NCI-H82 treated with DMSO at 0.1 percent for 48 hours (cell line): ENCODE measurements around the gene DNAJC16.
"Not testable (repeated sequence)": the region's sequence is repeated elsewhere in the genome, so short reads cannot be mapped to it uniquely, and the experiment has no call there.

Experiments
- DNase-seq: peaks from one replicate; lab custom pipeline; 2025; ENCODE audit not compliant: unreplicated experiment; lab: John Stamatoyannopoulos, UW

The DNAJC16 gene

DNA sequence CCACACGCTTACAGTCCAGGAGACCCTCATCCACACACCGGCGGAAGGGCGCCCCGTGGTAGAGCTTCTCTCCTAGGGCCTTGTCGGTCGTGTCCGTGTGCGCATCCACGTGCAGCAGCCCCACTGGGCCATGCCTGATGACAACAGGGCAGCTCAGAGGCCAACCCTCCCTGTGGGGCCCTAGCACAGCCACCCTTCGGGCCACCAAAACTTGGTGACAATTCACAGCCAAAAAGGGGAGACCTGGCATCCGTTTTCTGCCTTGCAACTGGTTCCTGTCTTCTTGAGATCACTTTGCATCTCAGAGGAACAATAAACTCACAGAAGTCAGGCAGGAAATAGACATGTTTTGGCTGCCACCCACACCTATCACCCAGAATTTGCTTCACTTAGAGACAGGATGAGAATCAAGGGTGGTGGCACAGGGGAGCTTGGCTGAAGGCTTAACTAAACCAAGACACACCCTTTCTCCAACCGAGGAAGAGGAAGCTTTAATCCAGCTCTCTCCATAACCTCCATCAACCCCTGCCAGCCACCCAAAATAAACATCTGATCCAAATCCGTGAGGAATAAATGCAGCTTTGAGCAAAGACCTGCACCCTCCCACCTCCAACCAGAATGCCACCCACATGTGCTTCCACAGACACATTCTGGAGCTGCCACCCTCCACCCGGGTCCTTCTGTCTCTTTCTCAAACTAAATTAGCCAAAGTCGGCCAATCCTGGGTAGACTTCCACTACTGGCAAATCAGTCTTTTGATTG lies 52.5 kb downstream of the DNAJC16 start:
- no peak for DNase-seq

GRCh38 chr1:15579683-15580047 lies 53.0 kb downstream of the DNAJC16 start:
- DNase-seq, result no peak

GRCh38 chr1:15583016-15583706 lies 56.5 kb downstream of the DNAJC16 start:
- no peak for DNase-seq

GRCh38 chr1:15584489-15585363 lies 58.1 kb downstream of the DNAJC16 start, which contains the start of gene AGMAT:
Gene AGMAT, minus strand, starts transcription at chr1:15585051. Its CDS starts 84 bp downstream, at chr1:15584967.
- DNase-seq, result no peak

DNA sequence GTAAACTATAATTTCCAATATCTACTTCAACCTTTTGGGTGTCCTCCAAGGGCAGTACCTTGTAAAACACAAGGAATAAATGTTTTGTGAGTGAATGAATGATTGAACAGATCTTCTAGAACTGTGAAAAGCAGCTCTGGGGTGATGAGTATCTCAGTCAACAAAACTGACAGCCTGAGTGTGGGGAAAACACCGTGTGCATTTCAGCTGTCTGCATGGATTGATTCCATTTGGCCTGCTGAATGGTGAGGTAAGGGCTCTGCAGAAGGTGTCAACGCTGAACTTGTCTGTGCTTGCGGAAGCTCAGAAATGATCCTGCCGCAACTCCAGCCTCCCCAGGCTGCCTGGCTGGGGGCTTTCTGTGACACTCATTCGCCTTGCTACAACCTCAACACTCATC lies 65.6 kb downstream of the DNAJC16 start:
- DNase-seq, result no peak

GRCh38 chr1:15595809-15596617 lies 69.4 kb downstream of the DNAJC16 start:
- DNase-seq, result no peak

- DNase-seq, result peak; percentile 83
Measured at GRCh38 chr1:15598436-15598835, 71.8 kb downstream of the DNAJC16 start.

DNA sequence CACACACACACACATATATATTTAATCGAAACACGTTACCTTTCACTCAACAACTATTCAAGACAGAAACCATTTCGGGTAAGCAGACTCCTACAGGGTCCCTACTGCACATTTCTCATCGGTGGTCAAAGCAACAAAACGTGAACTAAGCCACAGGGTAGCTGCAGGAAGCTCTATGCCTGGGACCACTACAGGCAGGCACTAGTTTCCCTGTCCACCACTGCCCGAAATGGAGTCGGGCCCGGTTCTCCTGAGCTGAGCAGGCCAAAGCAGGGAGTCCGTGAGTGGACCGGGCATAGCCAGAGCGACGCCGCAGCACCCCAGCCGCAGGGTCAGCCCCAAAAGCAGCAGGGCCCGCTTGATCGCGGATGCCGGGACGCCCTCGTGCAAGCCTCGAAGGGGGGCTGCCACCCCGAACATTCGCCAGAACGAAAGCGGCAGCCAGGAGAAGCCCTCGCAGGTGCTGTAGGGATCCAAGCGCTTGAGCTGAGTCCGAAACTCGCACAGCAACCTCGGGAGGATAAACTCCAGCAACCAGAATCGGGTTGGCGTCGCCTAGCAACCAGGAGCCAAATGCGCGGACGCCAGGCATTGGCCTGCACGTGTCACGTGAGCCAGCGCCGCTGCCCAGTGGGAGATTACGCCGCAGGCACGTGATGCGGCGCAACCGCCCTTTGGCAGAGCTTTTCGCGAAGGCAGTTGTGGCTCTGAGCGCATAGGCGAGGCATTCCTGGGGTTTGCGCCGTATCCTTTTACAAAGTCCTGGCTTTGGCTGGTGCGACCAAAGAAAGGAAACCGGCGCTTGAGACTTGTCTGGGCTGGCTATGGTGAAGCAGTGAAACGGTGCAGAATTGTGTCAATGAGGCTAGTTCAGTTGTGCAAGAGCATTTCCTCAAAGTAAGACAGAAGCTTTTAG lies 76.7 kb downstream of the DNAJC16 start:
- peak; percentile 84 for DNase-seq

DNA sequence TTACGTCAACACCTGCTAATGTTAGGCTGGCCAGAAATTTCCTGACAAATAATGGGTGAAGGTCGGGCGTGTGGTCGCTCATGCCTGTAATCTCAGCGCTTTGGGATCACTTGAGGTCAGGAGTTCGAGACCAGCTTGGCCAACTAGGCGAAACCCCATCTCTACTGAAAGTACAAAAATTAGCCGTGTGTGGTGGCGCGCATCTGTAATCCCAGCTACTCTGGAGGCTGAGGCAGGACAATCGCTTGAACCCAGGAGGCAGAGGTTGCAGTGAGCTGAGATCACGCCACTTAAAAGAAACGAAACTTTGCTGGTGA lies 77.3 kb downstream of the DNAJC16 start:
- DNase-seq, result not testable (repeated sequence)

GRCh38 chr1:15604400-15604799 lies 77.8 kb downstream of the DNAJC16 start:
- DNase-seq, result not testable (repeated sequence)

- DNase-seq, result no peak
Measured at GRCh38 chr1:15605398-15606383, 79.0 kb downstream of the DNAJC16 start.

- no peak for DNase-seq
Measured at GRCh38 chr1:15609631-15610030, 83.0 kb downstream of the DNAJC16 start.

DNA sequence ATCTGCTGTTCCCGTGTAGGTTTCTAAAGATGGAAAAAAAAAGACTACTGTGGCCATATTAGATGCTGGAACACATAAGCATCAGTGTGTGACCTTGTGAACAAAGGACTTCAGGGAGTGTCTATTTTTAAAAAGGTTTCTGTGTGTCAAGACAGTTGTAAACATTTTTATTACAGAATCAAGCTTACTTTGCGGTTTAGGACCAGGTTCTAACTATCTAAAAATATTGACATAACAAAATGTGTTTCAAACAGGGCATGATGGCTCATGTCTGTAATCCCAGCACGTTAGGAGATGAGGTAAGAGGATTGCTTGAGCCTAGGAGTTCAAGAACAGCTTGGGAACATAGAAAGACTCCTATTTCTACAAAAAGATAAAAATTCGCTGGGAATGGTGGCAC lies 83.5 kb downstream of the DNAJC16 start:
- no peak for DNase-seq

DNA sequence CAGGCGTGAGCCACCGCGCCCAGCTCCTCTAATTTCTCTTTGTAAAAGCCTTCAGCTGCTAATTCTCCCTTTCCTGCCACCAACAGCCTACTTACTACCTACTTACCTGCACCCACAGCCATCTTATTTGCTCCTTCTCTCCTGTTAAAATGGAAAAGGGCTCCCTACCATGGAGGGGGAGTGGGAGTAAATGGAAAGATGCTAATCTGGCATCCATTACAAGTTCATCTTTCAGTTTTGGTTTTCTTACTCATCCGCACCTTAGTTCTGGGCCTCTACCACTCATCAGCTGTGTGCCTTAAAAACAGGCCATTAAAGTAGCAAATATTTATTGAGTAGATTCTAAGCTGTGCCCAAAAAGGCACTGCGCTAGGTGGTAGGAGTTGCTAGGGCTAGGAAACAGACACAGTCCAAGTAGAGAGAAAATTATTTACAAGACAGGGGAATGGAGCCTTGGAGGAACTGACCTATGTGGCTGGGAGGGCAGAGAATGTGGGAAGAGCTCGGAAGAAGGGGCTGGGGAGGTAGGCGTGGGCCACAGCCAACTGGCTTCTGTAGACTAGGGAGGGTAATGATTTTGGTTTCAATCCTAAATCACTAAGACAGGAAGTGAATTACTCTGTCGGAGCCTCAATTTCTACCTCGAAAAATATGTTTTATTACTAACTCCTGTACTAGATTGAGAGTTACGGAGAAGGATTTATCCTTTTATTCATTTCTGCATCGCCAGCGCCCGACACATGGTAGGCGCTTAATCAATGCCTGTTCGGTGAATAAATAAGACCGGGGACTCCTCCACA lies 89.9 kb downstream of the DNAJC16 start:
- peak; percentile 61 for DNase-seq

DNA sequence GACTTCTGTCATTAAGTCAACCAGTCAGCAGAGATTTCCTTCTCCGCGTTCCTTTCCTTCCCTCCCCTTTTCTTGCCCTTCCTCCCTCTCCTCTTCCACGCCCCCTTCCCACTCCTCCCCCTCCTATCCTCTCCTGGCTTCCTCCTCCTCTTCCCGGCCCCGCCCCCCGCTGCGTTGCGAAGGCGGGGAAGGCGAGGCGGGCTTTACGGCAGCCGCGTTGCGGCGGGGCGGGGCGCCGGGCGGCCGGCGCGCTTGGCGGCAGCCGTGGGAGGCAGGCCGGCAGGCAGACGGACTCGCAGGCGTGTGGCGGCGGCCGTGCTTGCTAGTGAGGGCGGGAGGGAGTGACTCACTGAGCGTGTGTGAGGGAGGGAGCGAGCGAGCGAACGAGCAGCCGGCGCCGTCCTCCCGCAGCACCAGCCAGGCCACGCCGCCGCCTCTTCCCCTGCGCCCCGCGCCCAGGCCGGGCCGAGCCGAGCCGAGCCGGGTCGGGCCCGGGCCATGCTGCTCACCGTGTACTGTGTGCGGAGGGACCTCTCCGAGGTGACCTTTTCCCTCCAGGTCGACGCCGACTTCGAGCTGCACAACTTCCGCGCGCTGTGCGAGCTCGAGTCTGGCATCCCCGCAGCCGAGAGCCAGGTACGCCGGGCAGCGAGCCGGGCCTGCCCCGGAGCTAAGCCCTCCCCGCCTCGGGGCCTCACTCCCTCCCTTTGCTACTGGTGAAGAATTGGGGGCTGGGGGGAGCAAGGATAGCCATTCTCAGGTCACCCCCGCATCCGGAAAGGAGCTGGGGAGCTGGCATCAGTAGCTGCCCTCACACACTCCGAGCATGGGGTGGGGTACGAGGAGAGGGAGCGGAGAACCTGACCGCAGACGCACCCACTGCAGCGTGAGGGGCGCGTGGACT lies 90.8 kb downstream of the DNAJC16 start, which contains the start of gene DDI2:
Gene DDI2 (plus strand): TSS at position 286 of the 904 bp plus-strand sequence. CDS start 213 bp downstream, at position 499.
- peak; percentile 99 for DNase-seq

- DNase-seq, result no peak
Measured at GRCh38 chr1:15618077-15618654, 91.5 kb downstream of the DNAJC16 start.
